Measurements from ENCODE around the gene ZNF507. TPM values are rescaled to one million over a fixed set of nuclear protein-coding genes. Genes with fewer than 3 reads are reported as not detected.

Gene ZNF507
- total RNA-seq, 1 donor from 2014 or later, result 24.7 TPM

DNA sequence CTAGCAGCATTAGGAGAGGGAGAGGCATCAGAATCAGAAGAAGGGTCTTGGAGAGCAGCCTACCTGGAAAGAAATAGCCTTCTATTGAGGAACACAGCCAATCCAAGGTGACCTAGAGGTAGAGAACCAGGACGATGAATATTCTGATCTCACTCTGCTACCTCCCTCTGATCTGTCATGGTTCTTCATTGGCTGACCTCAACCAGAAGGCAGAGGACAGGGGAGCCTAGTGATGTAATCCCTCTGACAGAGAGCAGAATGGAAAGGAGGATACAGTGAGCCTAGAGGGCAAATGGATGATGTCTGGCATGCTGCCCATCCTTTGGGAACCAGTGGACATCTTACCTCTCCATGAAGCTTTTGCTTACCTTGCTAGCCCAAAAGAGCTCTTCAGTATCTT, 3.6 kb downstream of the ZNF507 start:
- Mint-ChIP-seq H3K4me1 (ENCODE audit: low read depth, unreplicated experiment) (peaks cover 9% of the 10 kb centered on the region), H3K4me3 (ENCODE audit: unreplicated experiment) (no peak overlapping the region), H3K9me3 (ENCODE audit: unreplicated experiment) (peaks cover 6% of the 10 kb centered on the region), H3K36me3 (ENCODE audit: unreplicated experiment) (no peaks in the 10 kb centered on the region), H3K27me3 (ENCODE audit: unreplicated experiment) (peaks cover 3% of the 10 kb centered on the region), H3K27ac (ENCODE audit: unreplicated experiment) (no peak overlapping the region)
- TF ChIP-seq, protein P1, sequence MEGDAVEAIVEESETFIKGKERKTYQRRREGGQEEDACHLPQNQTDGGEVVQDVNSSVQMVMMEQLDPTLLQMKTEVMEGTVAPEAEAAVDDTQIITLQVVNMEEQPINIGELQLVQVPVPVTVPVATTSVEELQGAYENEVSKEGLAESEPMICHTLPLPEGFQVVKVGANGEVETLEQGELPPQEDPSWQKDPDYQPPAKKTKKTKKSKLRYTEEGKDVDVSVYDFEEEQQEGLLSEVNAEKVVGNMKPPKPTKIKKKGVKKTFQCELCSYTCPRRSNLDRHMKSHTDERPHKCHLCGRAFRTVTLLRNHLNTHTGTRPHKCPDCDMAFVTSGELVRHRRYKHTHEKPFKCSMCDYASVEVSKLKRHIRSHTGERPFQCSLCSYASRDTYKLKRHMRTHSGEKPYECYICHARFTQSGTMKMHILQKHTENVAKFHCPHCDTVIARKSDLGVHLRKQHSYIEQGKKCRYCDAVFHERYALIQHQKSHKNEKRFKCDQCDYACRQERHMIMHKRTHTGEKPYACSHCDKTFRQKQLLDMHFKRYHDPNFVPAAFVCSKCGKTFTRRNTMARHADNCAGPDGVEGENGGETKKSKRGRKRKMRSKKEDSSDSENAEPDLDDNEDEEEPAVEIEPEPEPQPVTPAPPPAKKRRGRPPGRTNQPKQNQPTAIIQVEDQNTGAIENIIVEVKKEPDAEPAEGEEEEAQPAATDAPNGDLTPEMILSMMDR (IDR thresholded peaks at IDR 0.05; ENCODE audit: partially characterized antibody, unreplicated experiment), result no peak
- DNase-seq, result no peak

DNA sequence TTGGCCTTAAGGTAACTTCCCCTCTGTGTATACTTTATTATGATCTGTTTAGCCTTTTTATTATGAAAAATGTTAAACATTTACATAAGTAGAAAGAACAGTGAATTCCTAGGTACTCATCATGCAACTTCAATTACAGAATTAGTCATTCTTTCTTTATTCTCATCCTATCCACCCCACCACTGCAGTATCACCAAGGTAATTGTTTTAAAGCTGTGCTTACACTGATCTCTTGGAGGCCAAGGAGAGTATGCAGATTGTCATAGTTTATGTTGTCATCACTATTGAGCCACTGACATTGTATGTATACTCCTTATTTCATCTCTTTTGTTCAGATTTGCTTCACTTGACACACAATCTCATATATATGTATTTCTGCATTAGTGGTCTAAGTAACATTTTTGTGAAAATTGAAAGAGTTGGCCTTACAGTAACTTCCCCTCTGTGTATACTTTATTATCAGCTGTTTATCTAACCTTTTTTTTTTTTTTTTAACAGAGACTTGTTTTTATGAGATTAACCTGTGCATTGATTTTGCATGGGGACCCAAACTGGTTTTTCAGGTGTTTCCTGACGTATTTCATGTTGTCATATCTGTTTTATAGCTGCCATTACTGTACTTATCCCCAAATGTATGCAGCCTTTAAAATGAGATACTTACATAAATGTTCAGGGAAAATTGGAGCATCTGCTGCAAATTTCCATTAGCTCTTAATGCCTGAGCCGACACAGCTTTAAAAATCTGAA, 4.5 kb downstream of the ZNF507 start:
- Mint-ChIP-seq H3K27ac (ENCODE audit: unreplicated experiment) (no peak overlapping the region), H3K4me3 (ENCODE audit: unreplicated experiment) (no peak overlapping the region), H3K9me3 (ENCODE audit: unreplicated experiment) (peaks cover 3% of the 10 kb centered on the region), H3K4me1 (ENCODE audit: low read depth, unreplicated experiment) (peaks cover 9% of the 10 kb centered on the region), H3K27me3 (ENCODE audit: unreplicated experiment) (no peaks in the 10 kb centered on the region), H3K36me3 (ENCODE audit: unreplicated experiment) (no peaks in the 10 kb centered on the region)
- DNase-seq, result no peak
- TF ChIP-seq, protein P1 (IDR thresholded peaks at IDR 0.05; ENCODE audit: partially characterized antibody, unreplicated experiment), result no peak

DNA sequence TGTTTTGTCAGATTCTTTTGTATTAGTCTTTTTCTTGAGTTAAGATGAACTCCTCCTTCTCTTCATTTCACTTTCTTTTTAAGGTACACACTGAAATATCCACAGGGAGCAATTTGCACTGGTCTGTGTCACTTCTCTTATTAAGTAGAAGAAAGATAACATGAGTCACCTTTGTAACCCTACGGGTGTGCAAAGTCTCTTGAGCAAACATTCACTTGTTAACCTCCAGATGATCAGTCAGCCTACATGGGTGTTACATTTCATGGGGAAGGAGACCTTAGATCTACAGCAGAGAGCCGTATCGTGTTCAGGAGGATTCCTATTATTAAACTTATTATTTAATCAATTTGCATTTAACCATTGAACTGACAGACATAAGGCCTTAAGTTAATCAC, 5.1 kb downstream of the ZNF507 start:
- Mint-ChIP-seq H3K27ac (ENCODE audit: unreplicated experiment) (no peak overlapping the region), H3K4me3 (ENCODE audit: unreplicated experiment) (no peak overlapping the region), H3K27me3 (ENCODE audit: unreplicated experiment) (no peaks in the 10 kb centered on the region), H3K4me1 (ENCODE audit: low read depth, unreplicated experiment) (peaks cover 9% of the 10 kb centered on the region), H3K9me3 (ENCODE audit: unreplicated experiment) (peaks cover 2% of the 10 kb centered on the region), H3K36me3 (ENCODE audit: unreplicated experiment) (no peaks in the 10 kb centered on the region)
- TF ChIP-seq, protein P1 (IDR thresholded peaks at IDR 0.05; ENCODE audit: partially characterized antibody, unreplicated experiment), result no peak
- DNase-seq, result no peak

DNA sequence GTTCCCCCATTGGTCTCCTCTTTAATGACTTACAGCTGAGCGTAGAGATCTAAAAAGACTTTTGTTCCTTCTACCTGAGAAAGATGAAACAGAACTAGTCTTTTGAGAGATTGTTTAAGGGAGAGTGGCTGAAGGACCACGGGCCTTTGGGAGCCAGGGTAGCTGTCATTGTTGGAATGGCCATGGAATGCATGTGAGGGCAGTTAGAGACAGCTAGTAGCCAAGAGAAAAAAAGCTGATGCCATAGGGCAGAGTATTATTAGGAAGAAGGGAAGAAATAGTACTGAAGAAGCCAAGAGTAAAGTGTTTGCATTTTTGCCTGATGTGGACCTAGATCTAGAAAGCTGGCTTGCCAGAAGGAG, 5.6 kb downstream of the ZNF507 start:
- Mint-ChIP-seq H3K36me3 (ENCODE audit: unreplicated experiment) (no peaks in the 10 kb centered on the region), H3K4me3 (ENCODE audit: unreplicated experiment) (no peak overlapping the region)

DNA sequence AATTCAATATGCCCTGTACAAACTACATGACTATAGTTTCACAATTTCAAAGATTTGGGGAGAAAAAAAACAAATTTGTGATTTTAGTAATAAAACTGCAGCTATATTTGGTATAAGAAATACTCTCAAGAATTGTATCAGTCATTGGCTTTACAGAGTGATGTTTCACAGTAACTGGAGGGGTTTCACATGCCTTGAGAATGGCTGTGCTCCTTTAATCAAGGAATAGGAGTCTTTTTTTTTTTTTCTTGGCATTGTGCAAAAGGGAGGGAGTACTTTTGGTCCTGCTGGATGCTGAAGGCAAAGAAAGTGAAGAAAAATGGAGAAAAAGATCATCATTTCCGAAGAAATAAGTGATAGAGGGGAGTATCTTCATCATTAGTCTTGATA, 6.8 kb downstream of the ZNF507 start:
- TF ChIP-seq, protein P1 (IDR thresholded peaks at IDR 0.05; ENCODE audit: partially characterized antibody, unreplicated experiment), result no peak
- H3K27ac Mint-ChIP-seq (ENCODE audit: unreplicated experiment), result no peak overlapping the region
- no peaks in the 10 kb centered on the region for H3K36me3 Mint-ChIP-seq (ENCODE audit: unreplicated experiment)
- H3K4me1 Mint-ChIP-seq (ENCODE audit: low read depth, unreplicated experiment), result peaks cover 2% of the 10 kb centered on the region
- DNase-seq, result no peak
- no peaks in the 10 kb centered on the region for H3K27me3 Mint-ChIP-seq (ENCODE audit: unreplicated experiment)
- peaks cover 2% of the 10 kb centered on the region for H3K9me3 Mint-ChIP-seq (ENCODE audit: unreplicated experiment)
- H3K4me3 Mint-ChIP-seq (ENCODE audit: unreplicated experiment), result no peak overlapping the region

More for the DNA sequence above, 5.6 kb downstream of the ZNF507 start:
- TF ChIP-seq, protein P1 (IDR thresholded peaks at IDR 0.05; ENCODE audit: partially characterized antibody, unreplicated experiment), result no peak
- no peak overlapping the region for H3K27ac Mint-ChIP-seq (ENCODE audit: unreplicated experiment)
- DNase-seq, result no peak
- peaks cover 2% of the 10 kb centered on the region for H3K9me3 Mint-ChIP-seq (ENCODE audit: unreplicated experiment)
- H3K27me3 Mint-ChIP-seq (ENCODE audit: unreplicated experiment), result no peaks in the 10 kb centered on the region
- peaks cover 9% of the 10 kb centered on the region for H3K4me1 Mint-ChIP-seq (ENCODE audit: low read depth, unreplicated experiment)
